Endodermal cell (in vitro differentiated cells): Measurements from ENCODE around the gene WNK2. TPM values are rescaled to one million over a fixed set of nuclear protein-coding genes. Genes with fewer than 3 reads are reported as not detected.

Experiments used
- DNase-seq: peaks from one replicate; pipeline ENCODE4 v3.0.0-alpha.2; 2017
- H3K27ac ChIP-seq: 2 replicates; pipeline ENCODE4 v1.5.1; 2013; ENCODE audit warnings: mild to moderate bottlenecking, low read depth, low read length, moderate library complexity
- H3K27me3 ChIP-seq: 2 replicates; pipeline ENCODE4 v1.6.1; 2013; ENCODE audit warnings: mild to moderate bottlenecking, low read length, moderate library complexity; ENCODE audit not compliant: insufficient read depth, control insufficient read depth, poor library complexity, severe bottlenecking
- H3K36me3 ChIP-seq: 2 replicates; pipeline ENCODE4 v1.7.0; 2013; ENCODE audit warnings: mild to moderate bottlenecking, low read length, moderate library complexity; ENCODE audit not compliant: control insufficient read depth, insufficient read depth
- H3K4me1 ChIP-seq: one replicate; pipeline ENCODE4 v1.7.0; 2013; ENCODE audit warnings: low read length; ENCODE audit not compliant: control insufficient read depth, insufficient read depth
- H3K4me3 ChIP-seq: 2 replicates; pipeline ENCODE4 v1.5.1; 2013; ENCODE audit warnings: mild to moderate bottlenecking, low read length, moderate library complexity
- H3K9ac ChIP-seq: 2 replicates; pipeline ENCODE4 v1.6.1; 2013; ENCODE audit warnings: mild to moderate bottlenecking, low read length, moderate library complexity; ENCODE audit not compliant: poor library complexity, severe bottlenecking; ENCODE audit errors: extremely low read depth
- H3K9me3 ChIP-seq: 2 replicates; pipeline ENCODE4 v1.6.1; 2013; ENCODE audit warnings: mild to moderate bottlenecking, low read length, moderate library complexity; ENCODE audit not compliant: control insufficient read depth
- H3K27ac Mint-ChIP-seq: 2 replicates; pipeline ENCODE4 v1.8.0; 2020; ENCODE audit warnings: mixed read lengths
- H3K27me3 Mint-ChIP-seq: 2 replicates; pipeline ENCODE4 v1.8.0; 2021; ENCODE audit warnings: mild to moderate bottlenecking, mixed read lengths; ENCODE audit not compliant: insufficient read depth
- H3K36me3 Mint-ChIP-seq: 2 replicates; pipeline ENCODE4 v1.8.0; 2020; ENCODE audit warnings: low read depth, mixed read lengths
- H3K4me1 Mint-ChIP-seq: 2 replicates; pipeline ENCODE4 v1.8.0; 2020; ENCODE audit warnings: mixed read lengths
- H3K4me3 Mint-ChIP-seq: 2 replicates; pipeline ENCODE4 v1.8.0; 2020; ENCODE audit warnings: mild to moderate bottlenecking, moderate library complexity, mixed read lengths
- H3K9me3 Mint-ChIP-seq: 2 replicates; pipeline ENCODE4 v1.8.0; 2020; ENCODE audit warnings: mild to moderate bottlenecking, mixed read lengths
- WGBS, 2 experiments: methylation state at CpG; one replicate each; pipeline versions ENCODE4 v1.1.5 to v1.1.7; 2013; ENCODE audit warnings: missing lambda C conversion rate in 2 of 2, mixed read lengths in 1 of 2; ENCODE audit not compliant: insufficient coverage in 1 of 2, insufficient read length in 1 of 2; 5-methylcytosine and 5-hydroxymethylcytosine counted together
- total RNA-seq, 2 donors: library from RNA; stranded (reverse); fragmentation: NEBNext Ultra II Directional in 1 of 2; extraction: Animal tissue kit (Norgen Biotek cat#: 25700) in 1 of 2; gene quantifications; 2 replicates in 1 of 2; 3 replicates in 1 of 2; pipeline ENCODE4 v1.2.1, GENCODE V29; 2021
- TF ChIP-seq, protein P1 (sequence below): fragments of 200-600 bp; sonication (generic); conservative IDR thresholded peaks from 2 replicates; pipeline ENCODE4 v1.5.0; 2021; ENCODE audit warnings: antibody characterized with exemption, mild to moderate bottlenecking

Gene WNK2
- total RNA-seq, 2 donors from 2014 or later = 46.1 to 48.8 TPM

DNA sequence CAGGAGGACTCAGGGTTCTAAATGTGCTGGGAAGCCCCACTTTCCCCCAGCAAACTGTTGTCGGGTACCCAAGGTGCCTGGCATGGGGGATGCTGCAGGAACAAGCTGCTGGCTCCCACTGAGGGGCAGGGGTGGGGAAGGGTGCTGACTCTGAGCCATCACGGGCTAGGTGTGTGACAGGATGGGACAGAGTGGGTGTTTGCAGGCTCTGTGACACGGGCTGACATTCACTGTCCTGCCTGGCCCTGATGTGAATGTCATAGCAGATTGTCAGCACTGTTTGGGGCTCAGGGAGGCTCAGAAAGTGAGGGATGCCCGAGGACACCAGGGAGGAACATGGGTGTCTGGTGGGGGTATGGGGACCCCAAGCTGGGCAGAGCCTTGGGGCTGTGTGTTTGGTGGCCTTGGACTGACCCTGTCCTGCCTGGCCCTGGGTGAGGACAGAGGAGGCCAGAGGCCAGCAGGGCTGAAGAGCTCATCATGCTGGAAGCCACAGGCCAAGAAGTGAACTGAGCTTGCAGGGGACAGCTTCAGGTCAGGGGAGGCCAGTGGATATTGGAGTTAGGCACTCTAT, 20.6 kb downstream of the WNK2 start:
- no peak overlapping the region for H3K4me3 ChIP-seq
- H3K27me3 Mint-ChIP-seq = no peaks in the 10 kb centered on the region
- no peak for DNase-seq
- TF ChIP-seq, protein P1, sequence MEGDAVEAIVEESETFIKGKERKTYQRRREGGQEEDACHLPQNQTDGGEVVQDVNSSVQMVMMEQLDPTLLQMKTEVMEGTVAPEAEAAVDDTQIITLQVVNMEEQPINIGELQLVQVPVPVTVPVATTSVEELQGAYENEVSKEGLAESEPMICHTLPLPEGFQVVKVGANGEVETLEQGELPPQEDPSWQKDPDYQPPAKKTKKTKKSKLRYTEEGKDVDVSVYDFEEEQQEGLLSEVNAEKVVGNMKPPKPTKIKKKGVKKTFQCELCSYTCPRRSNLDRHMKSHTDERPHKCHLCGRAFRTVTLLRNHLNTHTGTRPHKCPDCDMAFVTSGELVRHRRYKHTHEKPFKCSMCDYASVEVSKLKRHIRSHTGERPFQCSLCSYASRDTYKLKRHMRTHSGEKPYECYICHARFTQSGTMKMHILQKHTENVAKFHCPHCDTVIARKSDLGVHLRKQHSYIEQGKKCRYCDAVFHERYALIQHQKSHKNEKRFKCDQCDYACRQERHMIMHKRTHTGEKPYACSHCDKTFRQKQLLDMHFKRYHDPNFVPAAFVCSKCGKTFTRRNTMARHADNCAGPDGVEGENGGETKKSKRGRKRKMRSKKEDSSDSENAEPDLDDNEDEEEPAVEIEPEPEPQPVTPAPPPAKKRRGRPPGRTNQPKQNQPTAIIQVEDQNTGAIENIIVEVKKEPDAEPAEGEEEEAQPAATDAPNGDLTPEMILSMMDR = no peak
- H3K9ac ChIP-seq = no peak overlapping the region
- H3K4me1 Mint-ChIP-seq = peaks cover 32% of the 10 kb centered on the region
- peaks cover 12% of the 10 kb centered on the region for H3K4me1 ChIP-seq
- H3K27ac ChIP-seq = no peak overlapping the region
- peak overlapping the region; percentile 66 for H3K27ac Mint-ChIP-seq
- no peaks in the 10 kb centered on the region for H3K9me3 ChIP-seq
- H3K36me3 ChIP-seq = no peaks in the 10 kb centered on the region
- no peaks in the 10 kb centered on the region for H3K27me3 ChIP-seq
- WGBS, 2 experiments = 88 to 100% methylated on average over 1 to 4 of the region's 4 CpGs
- no peak overlapping the region for H3K4me3 Mint-ChIP-seq
- H3K36me3 Mint-ChIP-seq = no peaks in the 10 kb centered on the region
- H3K9me3 Mint-ChIP-seq = no peaks in the 10 kb centered on the region

DNA sequence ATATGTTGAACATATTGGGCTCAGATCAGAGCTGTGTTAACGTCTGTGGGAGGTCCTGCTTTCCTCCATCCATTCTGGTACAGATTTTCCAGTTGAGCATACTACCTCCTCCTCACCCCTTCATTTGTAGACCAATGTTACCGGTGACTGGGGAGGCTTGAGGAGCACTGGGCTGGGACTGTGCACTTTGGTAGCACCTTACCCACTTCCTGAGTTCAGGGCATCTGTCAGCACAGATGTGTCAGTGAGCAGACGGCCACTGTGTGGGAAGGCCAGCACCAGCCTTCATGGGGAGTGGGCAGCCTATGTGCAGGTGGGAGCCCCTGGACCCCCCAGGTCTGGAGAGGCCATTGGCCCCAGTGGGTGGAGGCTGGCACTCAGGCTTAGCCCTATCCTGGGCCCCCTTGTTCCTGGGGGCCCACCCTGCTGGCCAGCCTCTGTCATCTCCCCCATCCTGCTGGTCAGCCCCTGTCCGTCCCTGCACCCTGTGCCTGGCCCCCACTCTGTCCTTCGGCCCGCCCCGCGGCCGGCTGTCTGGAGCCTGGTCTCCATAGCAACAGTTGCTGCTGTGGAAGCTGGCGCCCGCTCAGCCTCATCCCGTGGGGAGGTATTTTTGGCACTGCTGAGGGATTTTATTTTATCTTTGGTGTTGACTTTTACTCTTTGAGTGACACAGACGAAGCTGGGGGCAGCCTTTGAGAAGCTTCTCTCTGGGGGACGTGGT, 21.3 kb downstream of the WNK2 start:
- no peaks in the 10 kb centered on the region for H3K27me3 Mint-ChIP-seq
- H3K27ac ChIP-seq = peak overlapping the region; percentile 69
- no peak for DNase-seq
- no peaks in the 10 kb centered on the region for H3K9me3 Mint-ChIP-seq
- H3K4me1 ChIP-seq = peaks cover 12% of the 10 kb centered on the region
- H3K4me3 ChIP-seq = no peak overlapping the region
- H3K27me3 ChIP-seq = no peaks in the 10 kb centered on the region
- H3K36me3 Mint-ChIP-seq = no peaks in the 10 kb centered on the region
- H3K36me3 ChIP-seq = no peaks in the 10 kb centered on the region
- 58 to 87% methylated on average over 7 to 14 of the region's 14 CpGs for WGBS, 2 experiments
- TF ChIP-seq, protein P1 = no peak
- no peaks in the 10 kb centered on the region for H3K9me3 ChIP-seq
- H3K27ac Mint-ChIP-seq = peak overlapping the region; percentile 66
- peaks cover 32% of the 10 kb centered on the region for H3K4me1 Mint-ChIP-seq
- no peak overlapping the region for H3K4me3 Mint-ChIP-seq
- H3K9ac ChIP-seq = no peak overlapping the region

DNA sequence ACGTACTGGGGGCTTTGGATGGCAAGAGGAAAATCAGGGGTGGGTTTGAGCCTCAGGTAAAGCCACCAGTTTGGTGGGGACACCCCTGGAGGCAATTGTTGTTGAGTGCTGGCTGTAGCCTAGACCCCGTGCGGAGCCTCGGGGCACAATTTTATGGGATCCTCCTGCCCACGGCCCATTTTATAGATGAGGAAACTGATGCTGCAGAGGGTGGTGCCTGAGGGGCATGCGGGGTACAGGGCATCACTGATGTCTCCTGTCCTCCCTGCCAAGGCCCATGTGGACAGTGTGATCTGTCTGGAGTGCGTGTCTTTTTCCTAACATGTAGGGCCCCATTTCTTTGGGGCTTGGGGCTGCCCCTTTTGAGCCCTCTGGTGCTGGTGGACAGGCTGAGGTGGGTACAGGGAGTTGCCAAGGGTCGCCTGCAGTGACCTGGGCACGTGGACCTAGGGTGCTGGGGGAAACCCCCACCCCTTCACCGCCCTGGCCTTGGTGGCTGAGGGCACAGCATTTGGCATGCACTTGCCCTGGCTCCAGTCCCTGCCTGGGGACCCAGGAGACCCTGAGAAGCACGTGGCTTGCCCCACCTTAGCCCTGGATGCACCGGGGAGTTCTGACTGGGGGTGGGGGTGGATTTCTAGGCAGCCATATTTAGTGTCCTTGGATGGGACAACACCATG, 22.1 kb downstream of the WNK2 start:
- no peak for DNase-seq
- H3K4me3 Mint-ChIP-seq = no peak overlapping the region
- no peaks in the 10 kb centered on the region for H3K9me3 Mint-ChIP-seq
- TF ChIP-seq, protein P1 = no peak
- peak overlapping the region; percentile 69 for H3K27ac ChIP-seq
- H3K27me3 ChIP-seq = no peaks in the 10 kb centered on the region
- H3K9me3 ChIP-seq = no peaks in the 10 kb centered on the region
- no peaks in the 10 kb centered on the region for H3K27me3 Mint-ChIP-seq
- no peaks in the 10 kb centered on the region for H3K36me3 ChIP-seq
- H3K36me3 Mint-ChIP-seq = no peaks in the 10 kb centered on the region
- no peak overlapping the region for H3K4me3 ChIP-seq
- peak overlapping the region; percentile 48 for H3K27ac Mint-ChIP-seq
- no peak overlapping the region for H3K9ac ChIP-seq
- H3K4me1 ChIP-seq = peaks cover 10% of the 10 kb centered on the region
- H3K4me1 Mint-ChIP-seq = peaks cover 26% of the 10 kb centered on the region
- WGBS, 2 experiments = 91 to 95% methylated on average over 7 to 12 of the region's 12 CpGs
